Germinal center (tissue), 1 donor: ENCODE measurements around the gene CLEC2L.

Experiments
- DNase-seq: peaks from one replicate; pipeline ENCODE4 v3.0.0; 2012; ENCODE audit warnings: mixed read lengths, low spot score

CLEC2L gene

DNA sequence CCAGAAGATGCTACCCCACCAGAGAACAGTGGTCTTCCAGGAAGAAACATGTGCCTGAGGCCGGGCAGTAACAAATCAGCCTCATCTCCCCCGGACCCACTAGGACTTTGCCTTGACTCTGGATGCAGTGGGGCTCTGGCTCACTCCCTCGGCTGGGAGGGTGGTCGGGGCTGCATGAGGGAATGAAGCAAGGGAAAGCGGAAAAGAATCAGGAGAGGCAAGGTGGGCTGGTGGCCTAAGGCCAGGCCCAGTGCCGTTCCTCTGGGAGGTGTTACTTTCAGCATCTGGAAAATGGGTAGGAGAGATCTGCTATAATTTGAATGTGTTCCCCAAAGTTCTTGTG is 51.8 kb downstream of the CLEC2L start:
- no peak for DNase-seq

DNA sequence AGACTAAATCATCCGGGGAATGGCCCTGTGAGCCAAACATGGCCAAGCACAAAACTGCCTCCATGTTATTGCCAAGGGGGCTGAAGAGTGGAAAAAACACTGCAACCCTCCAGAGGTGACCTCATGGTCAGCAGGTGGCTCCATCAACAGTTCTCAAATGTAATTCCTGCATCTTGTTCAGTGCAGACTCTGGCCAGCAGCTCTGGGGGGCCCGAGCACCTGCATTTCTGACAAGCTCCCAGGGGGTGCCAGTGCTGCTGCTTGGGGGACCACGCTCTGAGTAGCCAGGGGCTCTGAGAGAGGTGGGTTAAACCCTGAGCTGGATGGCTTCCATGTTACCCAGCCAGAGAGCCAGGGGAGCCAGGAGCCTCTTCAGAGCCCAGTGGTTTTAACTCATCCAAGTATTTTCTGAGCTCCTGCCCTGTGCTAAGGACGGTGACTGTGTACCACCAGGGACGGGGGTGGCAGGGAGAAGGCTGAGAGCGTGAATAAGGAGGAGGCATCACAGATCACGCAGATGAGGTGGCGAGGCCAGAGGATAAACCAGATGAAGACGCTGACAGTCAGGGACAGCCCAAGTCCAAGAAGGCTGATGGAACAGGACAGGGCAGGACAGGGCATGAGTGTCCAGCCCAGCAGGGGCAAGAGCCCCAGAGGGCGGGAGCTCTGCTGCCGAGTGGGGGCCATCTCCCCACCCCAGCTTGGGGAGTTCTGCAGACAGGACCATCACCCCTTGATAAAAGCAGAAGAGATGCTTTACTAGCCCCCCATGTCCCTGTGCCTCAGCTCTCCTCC is 52.9 kb downstream of the CLEC2L start:
- no peak for DNase-seq

DNA sequence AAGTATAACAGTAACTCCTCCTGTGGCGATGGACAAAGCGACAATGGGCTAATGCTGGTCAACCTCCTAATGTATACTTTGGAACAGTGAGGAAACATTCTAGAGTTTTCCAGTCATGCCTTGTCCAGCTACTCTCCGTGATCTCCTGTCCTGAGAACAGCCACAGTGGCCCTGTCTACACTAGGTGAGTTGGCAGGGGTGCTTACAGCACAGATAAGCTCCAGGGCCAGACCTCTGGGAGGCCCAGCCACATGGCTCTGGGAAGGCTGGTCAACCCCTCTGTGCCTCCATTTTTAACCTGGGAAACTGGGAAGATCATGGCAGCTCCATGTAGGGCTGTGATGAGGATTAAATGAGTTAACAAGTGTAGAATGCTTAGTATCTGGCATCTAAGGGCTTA is 57.0 kb downstream of the CLEC2L start:
- DNase-seq: no peak

DNA sequence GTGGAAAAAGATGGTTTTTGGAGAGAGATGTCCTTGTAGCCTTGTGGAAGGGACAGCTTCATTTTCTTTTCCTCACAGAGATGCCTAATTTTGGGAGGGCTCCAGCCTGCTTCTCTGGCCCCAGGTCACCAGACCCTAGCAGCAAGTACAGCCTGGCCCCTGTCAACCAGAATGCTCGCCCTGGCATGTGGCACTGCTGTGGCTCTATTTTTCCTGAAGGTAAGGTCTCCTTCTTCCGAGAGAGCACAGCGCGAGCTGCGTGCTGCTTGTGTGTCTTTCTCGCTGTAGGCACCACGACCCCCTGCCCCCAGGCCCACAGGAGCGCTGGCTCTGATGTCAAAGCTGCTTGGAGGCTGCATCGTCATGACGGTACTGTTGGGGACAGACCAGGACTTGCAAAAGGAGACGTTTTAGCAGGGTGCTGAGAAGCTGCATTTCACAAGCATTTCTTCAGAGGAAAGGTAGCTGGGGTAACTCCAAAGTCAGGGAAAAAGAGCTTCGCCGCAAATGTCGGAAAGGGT is 58.7 kb downstream of the CLEC2L start:
- DNase-seq: no peak

DNA sequence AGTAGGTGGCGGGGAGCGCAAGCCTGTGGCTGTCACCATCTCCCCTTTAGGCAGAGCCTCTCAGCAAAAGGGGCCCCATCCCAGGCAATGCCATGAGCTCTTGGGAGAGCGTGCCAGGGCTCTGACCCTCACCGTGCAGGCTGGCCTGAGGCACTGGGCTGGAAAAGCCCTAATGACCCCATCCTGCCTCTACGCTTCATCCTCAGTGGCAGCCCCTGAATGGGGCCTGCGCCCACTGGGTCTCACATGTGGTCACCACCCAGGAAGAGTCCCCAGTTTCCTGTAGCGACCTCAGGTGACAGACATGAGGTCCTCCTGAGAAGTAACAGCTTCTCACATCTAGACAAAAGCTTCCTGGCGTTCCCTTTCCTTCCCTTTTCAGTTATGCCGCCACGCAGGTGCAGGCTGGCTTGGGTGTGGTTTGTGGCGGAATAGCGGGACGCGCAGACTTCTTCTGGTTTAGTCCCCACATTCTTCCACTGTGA is 59.2 kb downstream of the CLEC2L start:
- DNase-seq: no peak

DNA sequence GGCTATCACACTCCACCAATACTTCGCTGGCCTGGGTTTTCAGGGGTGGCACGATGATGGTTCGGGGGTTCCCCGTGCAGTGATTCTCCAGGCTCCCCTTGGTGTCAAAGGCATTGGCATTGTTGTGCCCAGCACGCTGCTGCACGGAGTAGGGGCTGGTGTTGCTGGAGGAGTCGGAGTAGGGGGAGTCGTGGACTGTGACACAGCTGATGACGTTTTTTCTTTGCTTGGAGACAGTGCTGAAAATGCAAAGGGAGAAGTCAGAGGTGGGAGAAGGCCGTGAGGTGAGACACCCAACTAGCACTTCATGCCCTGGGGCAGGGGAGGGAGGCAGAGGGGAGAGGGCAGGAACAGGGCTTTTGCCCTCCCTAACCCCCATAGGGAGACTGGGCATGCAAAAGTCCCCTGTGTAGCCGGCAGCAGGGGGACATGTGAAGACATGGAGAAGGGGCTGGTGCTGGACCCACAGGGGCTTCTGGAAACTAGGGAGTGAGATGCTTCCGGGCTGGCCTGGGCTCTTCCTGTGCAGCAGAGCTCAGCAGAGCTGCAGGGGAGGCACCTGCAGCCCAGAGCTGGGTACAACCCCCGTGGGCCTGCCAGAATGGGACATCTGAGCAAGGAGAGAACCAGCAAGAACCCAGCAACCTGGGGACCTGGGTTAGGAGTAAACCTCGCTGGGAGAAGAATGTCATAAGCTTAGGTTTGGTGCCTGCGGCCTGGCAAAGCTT is 60.5 kb downstream of the CLEC2L start:
- DNase-seq: no peak

DNA sequence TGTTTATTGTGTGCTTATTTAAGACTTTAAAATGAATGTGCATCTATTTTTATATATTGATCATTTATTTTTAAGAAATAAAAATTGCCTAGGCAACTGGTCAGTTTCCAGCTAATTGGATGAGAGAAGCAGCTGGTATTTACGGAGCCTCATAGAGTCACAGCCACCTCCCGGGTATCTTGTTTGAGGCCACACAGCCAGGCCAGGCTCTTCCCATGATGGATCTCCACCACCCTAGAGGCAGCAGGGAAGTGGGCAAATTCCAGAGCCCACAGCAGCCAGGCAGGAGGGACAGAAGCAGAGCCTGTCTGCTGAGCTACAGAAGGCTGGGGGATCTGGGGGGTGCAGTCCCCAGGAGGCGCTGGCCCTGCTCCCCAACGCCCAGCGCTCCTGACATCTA is 61.6 kb downstream of the CLEC2L start:
- DNase-seq: no peak

DNA sequence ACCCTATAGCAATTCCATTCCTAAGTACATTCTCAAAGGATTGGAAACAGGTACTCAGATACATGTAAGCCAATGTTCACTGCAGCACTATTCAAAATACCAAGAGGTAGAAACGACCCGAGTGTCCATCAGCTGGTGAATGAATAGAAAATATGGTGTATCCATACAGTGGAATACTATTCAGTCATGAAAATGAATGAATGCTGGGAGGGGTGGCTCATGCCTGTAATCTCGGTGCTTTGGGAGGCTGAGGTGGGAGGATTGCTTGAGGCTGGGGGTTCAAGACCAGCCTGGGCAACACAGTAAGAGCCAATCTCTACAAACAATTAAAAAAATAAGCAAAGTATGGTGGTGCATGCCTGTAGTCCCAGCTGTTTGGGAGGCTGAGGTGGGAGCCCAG is 62.8 kb downstream of the CLEC2L start:
- DNase-seq: no peak

DNA sequence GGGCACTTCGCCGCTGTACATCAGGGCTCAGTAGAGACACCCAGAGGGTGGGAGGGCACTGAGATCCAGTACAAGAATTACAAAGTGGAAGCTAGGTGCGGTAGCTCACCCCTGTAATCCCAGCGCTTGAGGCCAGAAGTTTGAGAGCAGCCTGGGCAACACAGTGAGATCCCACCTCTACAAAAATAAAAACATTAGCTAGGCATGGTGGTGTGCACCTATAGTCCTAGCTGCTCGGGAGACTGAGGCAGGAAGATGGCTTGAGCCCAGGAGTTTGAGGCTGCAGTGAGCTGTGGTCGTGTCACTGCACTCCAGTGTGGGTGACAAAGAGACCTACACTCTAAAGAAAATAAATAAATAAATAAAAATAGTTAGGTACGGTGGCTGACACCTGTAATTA is 64.0 kb downstream of the CLEC2L start:
- no peak for DNase-seq

DNA sequence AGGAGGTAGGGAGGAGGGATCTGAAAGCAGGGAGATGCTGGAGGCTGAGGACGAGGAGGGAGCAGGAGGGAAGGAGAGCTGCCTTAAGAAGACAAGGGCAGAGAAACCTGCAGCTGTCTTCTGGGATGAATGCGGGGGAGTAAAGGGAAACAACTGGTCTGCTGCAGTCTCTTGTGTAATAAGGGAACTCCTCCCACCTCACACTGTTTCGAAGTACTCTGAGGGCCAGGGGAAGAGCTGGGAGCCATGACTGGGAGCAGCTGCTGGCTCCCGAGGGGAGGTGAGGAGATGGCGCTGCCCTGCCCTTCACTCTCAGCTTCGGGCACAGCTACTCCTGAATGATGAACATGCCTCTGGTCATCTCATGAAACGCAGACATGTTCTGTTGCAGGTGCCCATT is 65.1 kb downstream of the CLEC2L start:
- DNase-seq: no peak

DNA sequence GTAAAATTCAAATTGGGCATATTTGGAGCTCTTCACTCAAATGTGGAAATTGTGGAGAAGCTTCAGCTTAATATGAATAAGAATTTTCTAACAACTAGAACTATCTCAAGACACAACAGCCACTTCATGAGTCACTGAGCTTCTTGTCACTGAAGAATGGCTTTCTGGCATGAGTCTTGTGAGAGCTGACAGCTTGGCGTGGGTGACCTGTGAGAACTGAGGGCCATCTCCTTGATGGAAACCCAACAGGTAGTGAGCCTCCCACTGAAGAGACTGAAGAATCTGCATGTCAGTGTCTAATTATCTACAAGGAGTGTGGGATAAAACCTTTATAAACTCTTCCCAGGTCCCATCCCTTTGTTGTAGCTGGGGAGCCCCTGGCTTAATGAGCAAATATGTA is 66.0 kb downstream of the CLEC2L start:
- no peak for DNase-seq

DNA sequence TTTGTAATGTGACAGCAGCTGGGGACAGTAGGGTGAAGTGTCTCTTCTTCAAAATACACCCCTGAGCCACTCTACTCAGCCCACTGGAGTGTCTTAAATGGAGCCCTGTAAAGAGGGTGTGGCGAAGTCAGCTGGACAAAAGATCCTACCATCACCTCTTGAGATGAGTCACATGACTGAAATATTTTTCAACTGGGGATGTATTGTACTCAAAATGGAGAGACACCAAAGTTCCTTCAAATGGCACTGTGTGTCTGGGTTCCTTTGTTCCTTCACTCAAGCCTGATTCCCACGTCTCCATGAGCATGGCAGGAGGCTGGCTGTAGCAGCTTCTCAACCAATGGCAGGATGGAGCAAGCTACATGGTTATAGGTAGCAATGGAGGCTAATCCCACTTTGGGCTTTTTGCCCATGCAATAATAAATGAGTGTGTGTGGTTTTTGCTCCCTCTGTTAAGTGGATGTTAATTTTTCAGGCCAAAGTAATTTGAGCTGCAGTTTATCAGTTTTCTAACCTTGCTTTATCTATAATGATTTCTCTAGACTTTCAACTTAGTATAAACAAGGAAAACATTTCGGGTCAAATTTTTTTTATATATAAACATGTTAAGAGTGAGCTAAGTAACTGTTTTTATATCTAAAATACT is 68.2 kb downstream of the CLEC2L start:
- no peak for DNase-seq

DNA sequence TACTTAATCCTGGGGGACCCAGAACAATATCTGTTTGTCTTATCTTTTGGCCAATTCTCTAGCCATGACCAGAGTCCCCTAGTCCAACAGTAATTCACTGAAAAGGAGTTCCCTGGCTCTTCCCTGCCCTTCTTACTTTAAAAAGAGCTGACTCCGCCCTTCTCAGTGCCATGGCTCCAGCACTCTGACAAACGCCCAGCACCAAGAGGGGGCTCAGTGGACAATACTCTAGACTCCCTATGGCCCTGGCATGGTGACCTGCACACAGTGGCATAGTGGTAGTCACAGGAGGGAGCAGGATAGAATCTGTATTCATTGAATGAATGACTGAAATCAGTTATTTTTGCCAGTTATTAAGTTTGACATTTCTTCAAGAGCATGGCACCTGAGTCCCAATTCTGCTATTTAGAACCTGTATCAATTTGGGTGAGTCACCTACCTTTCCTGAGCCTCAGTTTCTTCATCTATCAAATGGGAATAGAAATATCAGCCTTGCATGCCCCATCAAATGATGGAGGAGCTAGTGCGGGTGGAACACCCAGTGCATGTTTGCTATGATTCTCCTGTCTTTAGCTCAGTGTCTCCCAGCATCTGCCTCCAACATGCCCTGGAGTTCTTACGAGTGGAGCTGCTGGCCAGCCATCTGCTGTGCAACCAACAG is 69.4 kb downstream of the CLEC2L start:
- no peak for DNase-seq

DNA sequence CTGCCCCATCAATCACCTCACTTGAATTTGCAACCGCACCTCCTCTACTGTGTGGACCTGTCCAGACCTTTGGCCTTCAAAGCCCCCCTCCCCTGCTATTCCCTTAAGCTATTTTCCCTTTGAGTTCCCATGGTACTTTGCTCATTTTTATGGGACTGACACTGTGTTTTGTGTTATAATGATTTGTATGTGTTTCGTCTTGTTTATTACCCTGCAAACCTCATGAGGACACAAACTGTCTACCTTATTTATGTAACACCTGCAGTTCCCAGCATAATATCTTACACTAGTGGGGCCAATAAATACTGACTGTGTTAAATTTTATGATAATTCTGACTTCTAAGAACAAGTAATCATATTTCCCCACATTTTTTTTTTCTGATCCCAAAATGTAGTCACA is 70.6 kb downstream of the CLEC2L start:
- no peak for DNase-seq
